OCI-LY1 (cell line): ENCODE data around the gene TNFRSF17.
"Not testable (repeated sequence)": the region's sequence is repeated elsewhere in the genome, so short reads cannot be mapped to it uniquely, and the experiment has no call there.

Experiments
- H2AFZ ChIP-seq: fragments of 200-600 bp; sonication (generic), shearing (Covaris generic); 2 replicates; pipeline ENCODE4 v1.6.0; 2014; ENCODE audit warnings: antibody characterized with exemption, mild to moderate bottlenecking, low read length
- H3F3A ChIP-seq: fragments of 200-600 bp; sonication (generic), shearing (Covaris generic); 2 replicates; pipeline ENCODE4 v1.6.0; 2014; ENCODE audit warnings: mild to moderate bottlenecking, antibody characterized with exemption, low read length, moderate library complexity; ENCODE audit not compliant: insufficient read depth
- H3K27ac ChIP-seq: fragments of 200-600 bp; sonication (generic); 2 replicates; pipeline ENCODE4 v1.5.1; 2014; ENCODE audit warnings: low read length, mixed run types, mild to moderate bottlenecking, low read depth; ENCODE audit not compliant: poor library complexity, severe bottlenecking
- H3K27me3 ChIP-seq: fragments of 200-600 bp; sonication (generic); 2 replicates; pipeline ENCODE4 v1.6.0; 2014; ENCODE audit warnings: antibody characterized with exemption, mild to moderate bottlenecking, low read length, moderate library complexity; ENCODE audit not compliant: insufficient read depth
- H3K36me3 ChIP-seq: fragments of 200-600 bp; sonication (generic); 2 replicates; pipeline ENCODE4 v1.6.1; 2014; ENCODE audit warnings: mild to moderate bottlenecking, antibody characterized with exemption, low read length, moderate library complexity, mixed read lengths; ENCODE audit not compliant: insufficient read depth
- H3K4me1 ChIP-seq: fragments of 200-600 bp; sonication (generic); 2 replicates; pipeline ENCODE4 v1.5.1; 2014; ENCODE audit warnings: mild to moderate bottlenecking, low read length, moderate library complexity; ENCODE audit not compliant: insufficient read depth, severe bottlenecking
- H3K4me2 ChIP-seq: fragments of 200-600 bp; sonication (generic), shearing (Covaris generic); 2 replicates; pipeline ENCODE4 v1.6.1; 2014; ENCODE audit warnings: low read length
- H3K4me3 ChIP-seq: fragments of 200-600 bp; sonication (generic); 2 replicates; pipeline ENCODE4 v1.5.1; 2014; ENCODE audit warnings: low read length, low read depth, mild to moderate bottlenecking, mixed read lengths; ENCODE audit not compliant: poor library complexity, severe bottlenecking
- H3K79me2 ChIP-seq: fragments of 200-600 bp; shearing (Covaris generic); 2 replicates; pipeline ENCODE4 v1.6.1; 2016; ENCODE audit warnings: mixed run types, low read length, mixed read lengths; ENCODE audit not compliant: insufficient read depth
- H3K9ac ChIP-seq: fragments of 200-600 bp; sonication (generic), shearing (Covaris generic); 2 replicates; pipeline ENCODE4 v1.6.1; 2014; ENCODE audit warnings: mild to moderate bottlenecking, low read length, mixed read lengths
- H3K9me2 ChIP-seq: fragments of 200-600 bp; sonication (generic), shearing (Covaris generic); 2 replicates; pipeline ENCODE4 v1.6.1; 2014; ENCODE audit warnings: low read depth, mild to moderate bottlenecking, low read length, mixed read lengths
- H3K9me3 ChIP-seq: fragments of 200-600 bp; shearing (Covaris generic); 2 replicates; pipeline ENCODE4 v1.6.1; 2014; ENCODE audit warnings: low read length, mixed read lengths
- H4K20me1 ChIP-seq: fragments of 200-600 bp; sonication (generic), shearing (Covaris generic); 2 replicates; pipeline ENCODE4 v1.6.0; 2016; ENCODE audit warnings: mild to moderate bottlenecking, low read length; ENCODE audit not compliant: insufficient read depth
- CTCF ChIP-seq: fragments of 200-600 bp; sonication (generic), shearing (Covaris generic); IDR thresholded peaks from 2 replicates; pipeline ENCODE4 v1.5.1; 2017; ENCODE audit warnings: mild to moderate bottlenecking, antibody characterized with exemption, low read length, moderate library complexity, mixed read lengths
- EZH2 ChIP-seq: fragments of 200-600 bp; sonication (generic), shearing (Covaris generic); IDR thresholded peaks from 2 replicates; pipeline ENCODE4 v1.8.0; 2017; ENCODE audit warnings: borderline replicate concordance, mixed run types, mild to moderate bottlenecking, antibody characterized with exemption, low read length, moderate library complexity, mixed read lengths

TNFRSF17 gene

DNA sequence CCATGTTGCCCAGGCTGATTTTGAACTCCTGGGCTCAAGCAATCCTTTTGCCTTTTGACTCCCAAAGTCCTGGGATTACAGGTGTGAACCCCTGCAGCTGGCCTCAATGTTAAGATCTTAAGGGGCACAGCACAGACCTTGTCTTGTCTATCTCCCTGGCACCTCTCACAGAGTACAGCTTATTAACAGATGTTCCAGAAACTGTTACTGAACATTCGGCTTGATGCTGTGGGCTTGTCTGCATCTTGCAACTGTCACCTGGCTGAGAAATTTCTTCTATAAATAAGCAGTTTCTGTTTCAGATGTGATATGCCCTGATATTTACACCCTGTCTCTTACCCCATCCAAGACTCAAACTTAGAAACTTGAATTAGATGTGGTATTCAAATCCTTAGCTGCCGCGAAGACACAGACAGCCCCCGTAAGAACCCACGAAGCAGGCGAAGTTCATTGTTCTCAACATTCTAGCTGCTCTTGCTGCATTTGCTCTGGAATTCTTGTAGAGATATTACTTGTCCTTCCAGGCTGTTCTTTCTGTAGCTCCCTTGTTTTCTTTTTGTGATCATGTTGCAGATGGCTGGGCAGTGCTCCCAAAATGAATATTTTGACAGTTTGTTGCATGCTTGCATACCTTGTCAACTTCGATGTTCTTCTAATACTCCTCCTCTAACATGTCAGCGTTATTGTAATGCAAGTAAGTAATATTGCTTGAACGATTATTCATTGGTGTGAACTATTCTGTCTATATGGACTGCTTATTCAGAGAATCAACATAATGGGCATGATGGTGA is at the start of gene TNFRSF17:
Gene TNFRSF17 (plus strand): TSS at position 450 of the 791 bp plus-strand sequence. CDS start 115 bp downstream, at position 565.
- H3K36me3 ChIP-seq: 0 out of 2 replicates have a peak, but pooled peaks cover 5% of the 10 kb centered on the region
- peak within 1 kb of the TSS; percentile 73 for H3K4me2 ChIP-seq
- no peaks in the 10 kb centered on the region; the same call in 1 of the 2 replicates for H3K79me2 ChIP-seq
- no peak within 1 kb of the TSS for H2AFZ ChIP-seq
- TF ChIP-seq EZH2 (no peak), CTCF (no peak)
- H3K4me3 ChIP-seq: peak within 1 kb of the TSS; percentile 62
- H4K20me1 ChIP-seq: no peaks in the 10 kb centered on the region
- peaks cover 68% of the 10 kb centered on the region for H3K4me1 ChIP-seq
- no peaks in the 10 kb centered on the region for H3K9me2 ChIP-seq
- H3K27ac ChIP-seq: peak within 1 kb of the TSS; percentile 93
- H3K9me3 ChIP-seq: no peaks in the 10 kb centered on the region
- 0 out of 2 replicates have a peak, but pooled peaks cover 6% of the 10 kb centered on the region for H3F3A ChIP-seq
- no peaks in the 10 kb centered on the region for H3K27me3 ChIP-seq
- peak within 1 kb of the TSS; percentile 70 for H3K9ac ChIP-seq

DNA sequence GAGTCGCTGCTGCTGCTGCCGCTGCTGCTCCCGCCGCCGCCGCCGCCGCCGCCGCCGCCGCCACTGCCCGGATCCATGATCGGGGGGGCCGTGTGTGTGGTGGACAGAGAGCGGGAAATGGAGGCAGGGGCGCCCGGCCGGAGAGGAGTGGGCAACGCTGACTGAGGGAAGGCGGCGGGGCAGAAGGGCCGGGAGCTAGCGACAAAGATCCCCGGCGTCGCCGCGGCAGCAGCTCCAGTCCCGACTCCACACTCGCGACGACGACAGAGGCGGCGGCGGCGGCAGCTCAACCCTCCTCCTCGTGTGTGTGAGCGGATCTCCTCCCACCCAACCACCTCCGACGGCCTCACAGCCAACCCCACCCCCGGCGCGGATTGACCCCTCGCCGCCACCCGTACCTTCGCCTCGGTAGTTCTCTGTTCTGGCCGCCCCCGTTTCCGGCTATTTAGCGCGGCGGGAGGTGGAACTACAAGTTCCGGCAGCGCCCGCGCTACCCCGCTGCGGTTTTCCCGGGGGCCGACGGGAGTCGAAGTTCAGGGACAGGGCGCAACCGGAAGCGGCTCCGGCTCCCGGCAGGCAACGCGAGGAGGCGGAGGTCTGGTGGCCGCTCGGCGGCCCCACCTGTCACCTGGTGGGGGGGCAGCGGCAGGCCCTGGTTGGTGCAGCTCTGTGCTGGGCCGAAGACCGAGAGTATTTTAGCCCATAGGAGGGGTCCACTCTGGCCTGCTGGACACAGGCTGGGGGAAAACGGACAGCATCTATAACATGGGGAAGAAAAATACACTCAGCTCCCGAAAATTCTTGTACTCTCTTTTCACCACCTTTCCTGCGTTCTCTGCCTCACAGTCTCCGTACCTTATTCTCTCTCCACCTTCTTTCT is 49.1 kb upstream of the TNFRSF17 start, which contains the start of gene GSPT1:
Gene GSPT1 (minus strand): TSS at position 313 of the 880 bp plus-strand sequence. CDS start 236 bp downstream, at position 77.
- Histone ChIP-seq H3K4me3 (peak within 1 kb of the TSS; percentile 70), H3K27me3 (no peaks in the 10 kb centered on the region), H4K20me1 (no peaks in the 10 kb centered on the region), H3K9ac (peak within 1 kb of the TSS; percentile 86), H3K4me2 (peak within 1 kb of the TSS; percentile 97), H2AFZ (peak within 1 kb of the TSS; percentile 88), H3K9me2 (no peaks in the 10 kb centered on the region), H3K27ac (peak within 1 kb of the TSS; percentile 41), H3K79me2 (peaks cover 45% of the 10 kb centered on the region), H3F3A (no peaks in the 10 kb centered on the region), H3K9me3 (no peaks in the 10 kb centered on the region), H3K36me3 (peaks cover 3% of the 10 kb centered on the region; the same call in 1 of the 2 replicates), H3K4me1 (peaks cover 34% of the 10 kb centered on the region)
- TF ChIP-seq EZH2 (no peak), CTCF (peak; percentile 29; the same call in 1 of the 2 replicates)

DNA sequence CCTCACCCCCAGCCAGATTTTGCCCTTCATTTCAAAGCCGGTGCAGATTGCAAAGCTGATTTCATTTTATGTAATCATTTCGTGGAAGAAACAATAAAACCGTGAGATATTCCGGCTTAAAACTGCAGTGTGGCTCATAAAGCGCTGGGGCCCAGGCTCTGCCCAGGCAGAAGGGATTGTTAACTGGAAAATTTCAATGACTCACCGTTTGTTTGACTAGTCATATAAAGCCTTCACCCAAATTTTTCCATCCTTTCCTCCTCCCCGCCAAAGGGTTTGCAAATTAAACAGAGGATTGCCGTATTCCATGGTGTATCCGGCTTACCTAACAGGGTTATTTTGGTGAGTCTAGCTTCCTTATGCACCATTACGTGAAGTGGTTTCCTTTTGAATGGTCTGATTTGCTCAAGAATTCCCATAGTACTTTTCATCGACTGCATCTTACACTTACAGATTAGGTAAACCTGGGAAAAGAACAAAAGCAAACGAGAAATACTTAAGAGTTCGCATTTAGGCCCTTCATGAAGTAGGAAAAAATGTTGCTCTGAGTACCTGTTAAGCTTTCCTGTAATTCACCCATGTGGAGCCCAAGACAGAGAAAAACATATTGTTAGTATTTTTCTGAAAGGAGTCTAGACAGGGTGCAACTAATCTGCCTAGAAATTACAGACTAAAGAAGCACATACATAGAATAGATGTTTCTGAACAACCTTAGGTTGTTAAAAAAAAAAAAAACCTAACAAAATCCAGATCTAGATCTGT is 48.3 kb upstream of the TNFRSF17 start:
- Histone ChIP-seq H3K79me2 (peaks cover 37% of the 10 kb centered on the region), H3K36me3 (peaks cover 3% of the 10 kb centered on the region; the same call in 1 of the 2 replicates), H3K27me3 (no peaks in the 10 kb centered on the region), H3F3A (no peaks in the 10 kb centered on the region), H2AFZ (peak overlapping the region; percentile 88), H3K4me2 (peak overlapping the region; percentile 45), H3K9ac (peak overlapping the region; percentile 14; the same call in 1 of the 2 replicates), H3K4me3 (peak overlapping the region; percentile 41), H3K9me3 (no peaks in the 10 kb centered on the region), H3K4me1 (peaks cover 28% of the 10 kb centered on the region), H4K20me1 (no peaks in the 10 kb centered on the region), H3K9me2 (no peaks in the 10 kb centered on the region), H3K27ac (no peak overlapping the region)
- no peak; the same call in 1 of the 2 replicates for TF ChIP-seq CTCF

GRCh38 chr16:11924046-11924445 is 41.0 kb upstream of the TNFRSF17 start:
- H3K9me3 ChIP-seq, H3K4me2 ChIP-seq, H3K27ac ChIP-seq, H3F3A ChIP-seq, H3K9me2 ChIP-seq, H3K36me3 ChIP-seq, H4K20me1 ChIP-seq, H3K9ac ChIP-seq, H3K4me3 ChIP-seq, H3K27me3 ChIP-seq, H3K4me1 ChIP-seq, H3K79me2 ChIP-seq, H2AFZ ChIP-seq: not testable (repeated sequence)
